ENCODE measurements around the gene TMEM63C.

DNA sequence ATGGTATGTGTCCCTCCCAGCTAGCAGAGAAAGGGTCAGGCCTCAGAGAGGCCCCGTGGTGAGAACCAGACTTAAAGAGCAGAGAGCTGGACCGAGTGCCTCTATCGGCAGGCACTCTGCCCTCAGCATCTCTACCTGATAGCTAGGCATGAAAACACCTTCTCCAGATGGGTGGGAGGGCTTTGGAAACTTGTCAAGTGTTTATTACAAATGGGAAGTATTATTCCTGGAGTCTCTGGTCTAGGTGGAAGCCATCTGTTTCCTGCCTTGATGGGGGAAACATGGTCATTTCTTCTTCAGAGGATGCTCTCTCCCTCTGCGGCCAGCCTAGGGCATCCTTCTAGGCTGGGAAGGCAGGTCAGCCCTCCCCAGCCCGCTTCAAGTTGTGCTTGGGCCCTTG, 2.3 kb downstream of the TMEM63C start:
- TF ChIP-seq, protein P1, sequence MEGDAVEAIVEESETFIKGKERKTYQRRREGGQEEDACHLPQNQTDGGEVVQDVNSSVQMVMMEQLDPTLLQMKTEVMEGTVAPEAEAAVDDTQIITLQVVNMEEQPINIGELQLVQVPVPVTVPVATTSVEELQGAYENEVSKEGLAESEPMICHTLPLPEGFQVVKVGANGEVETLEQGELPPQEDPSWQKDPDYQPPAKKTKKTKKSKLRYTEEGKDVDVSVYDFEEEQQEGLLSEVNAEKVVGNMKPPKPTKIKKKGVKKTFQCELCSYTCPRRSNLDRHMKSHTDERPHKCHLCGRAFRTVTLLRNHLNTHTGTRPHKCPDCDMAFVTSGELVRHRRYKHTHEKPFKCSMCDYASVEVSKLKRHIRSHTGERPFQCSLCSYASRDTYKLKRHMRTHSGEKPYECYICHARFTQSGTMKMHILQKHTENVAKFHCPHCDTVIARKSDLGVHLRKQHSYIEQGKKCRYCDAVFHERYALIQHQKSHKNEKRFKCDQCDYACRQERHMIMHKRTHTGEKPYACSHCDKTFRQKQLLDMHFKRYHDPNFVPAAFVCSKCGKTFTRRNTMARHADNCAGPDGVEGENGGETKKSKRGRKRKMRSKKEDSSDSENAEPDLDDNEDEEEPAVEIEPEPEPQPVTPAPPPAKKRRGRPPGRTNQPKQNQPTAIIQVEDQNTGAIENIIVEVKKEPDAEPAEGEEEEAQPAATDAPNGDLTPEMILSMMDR (IDR thresholded peaks at IDR 0.05), result no peak
- no peak for TF ChIP-seq POLR2A (IDR thresholded peaks at IDR 0.05)

Measured in thyroid gland (tissue), 4 donors.